H9 (cell line): ENCODE measurements around the gene PWWP2B. TPM values are rescaled to one million over a fixed set of nuclear protein-coding genes. Genes with fewer than 3 reads are reported as not detected.

ENCODE experiments used
- DNase-seq: peaks from one replicate; pipeline ENCODE4 v3.0.0-alpha.2; 2017
- H2AFZ ChIP-seq: one replicate; pipeline ENCODE4 v1.6.1; 2013; ENCODE audit warnings: mild to moderate bottlenecking, low read length, control low read depth, moderate library complexity
- H2AK5ac ChIP-seq: 2 replicates; pipeline ENCODE4 v1.6.1; 2013; ENCODE audit warnings: low read length, control low read depth, mixed read lengths; ENCODE audit not compliant: insufficient read length
- H2BK120ac ChIP-seq: one replicate; pipeline ENCODE4 v1.6.1; 2013; ENCODE audit warnings: low read depth, mild to moderate bottlenecking, low read length, control low read depth, inconsistent platforms; ENCODE audit not compliant: poor library complexity, severe bottlenecking
- H2BK12ac ChIP-seq: 2 replicates; pipeline ENCODE4 v1.6.1; 2013; ENCODE audit warnings: low read length, control low read depth, mixed read lengths, low read depth; ENCODE audit not compliant: insufficient read length
- H2BK15ac ChIP-seq: 2 replicates; pipeline ENCODE4 v1.6.1; 2013; ENCODE audit warnings: low read depth, low read length, control low read depth
- H2BK20ac ChIP-seq: one replicate; pipeline ENCODE4 v1.6.1; 2013; ENCODE audit warnings: low read depth, mild to moderate bottlenecking, low read length, control low read depth, inconsistent platforms; ENCODE audit not compliant: poor library complexity, severe bottlenecking
- H2BK5ac ChIP-seq: 2 replicates; pipeline ENCODE4 v1.6.1; 2013; ENCODE audit warnings: low read length, control low read depth, mixed read lengths; ENCODE audit not compliant: insufficient read length
- H3K14ac ChIP-seq: 2 replicates; pipeline ENCODE4 v1.6.1; 2013; ENCODE audit warnings: low read length, control low read depth; ENCODE audit not compliant: insufficient read depth
- H3K18ac ChIP-seq: 2 replicates; pipeline ENCODE4 v1.6.1; 2013; ENCODE audit warnings: low read depth, mild to moderate bottlenecking, mixed read lengths, low read length, control low read depth; ENCODE audit not compliant: insufficient read length
- H3K23ac ChIP-seq: 2 replicates; pipeline ENCODE4 v1.6.1; 2013; ENCODE audit warnings: low read length, control low read depth, mixed read lengths, low read depth; ENCODE audit not compliant: insufficient read length
- H3K23me2 ChIP-seq: 2 replicates; pipeline ENCODE4 v1.6.1; 2013; ENCODE audit warnings: low read depth, mild to moderate bottlenecking, mixed read lengths, low read length, control low read depth; ENCODE audit not compliant: insufficient read length, poor library complexity, severe bottlenecking
- H3K27ac ChIP-seq: 2 replicates; pipeline ENCODE4 v1.5.1; 2013; ENCODE audit warnings: low read length, control low read depth, mixed read lengths, low read depth; ENCODE audit not compliant: insufficient read length
- H3K27me3 ChIP-seq: 2 replicates; pipeline ENCODE4 v1.6.1; 2013; ENCODE audit warnings: low read length, control low read depth, inconsistent platforms; ENCODE audit not compliant: insufficient read depth
- H3K4ac ChIP-seq: 2 replicates; pipeline ENCODE4 v1.6.1; 2013; ENCODE audit warnings: low read depth, mild to moderate bottlenecking, control low read depth, inconsistent platforms, low read length, moderate library complexity
- H3K4me1 ChIP-seq: 2 replicates; pipeline ENCODE4 v1.6.1; 2013; ENCODE audit warnings: low read length, control low read depth, inconsistent platforms; ENCODE audit not compliant: insufficient read depth
- H3K4me2 ChIP-seq: 2 replicates; pipeline ENCODE4 v1.6.1; 2013; ENCODE audit warnings: low read length, control low read depth, mixed read lengths; ENCODE audit not compliant: insufficient read length, insufficient read depth
- H3K56ac ChIP-seq: 2 replicates; pipeline ENCODE4 v1.6.1; 2013; ENCODE audit warnings: low read depth, mild to moderate bottlenecking, mixed read lengths, low read length, control low read depth; ENCODE audit not compliant: insufficient read length
- H3K79me1 ChIP-seq: 2 replicates; pipeline ENCODE4 v1.6.1; 2013; ENCODE audit warnings: low read depth, mild to moderate bottlenecking, moderate library complexity, low read length, control low read depth, inconsistent platforms; ENCODE audit not compliant: insufficient read depth, poor library complexity, severe bottlenecking
- H3K79me2 ChIP-seq: 2 replicates; pipeline ENCODE4 v1.6.1; 2013; ENCODE audit warnings: low read length, control low read depth, inconsistent platforms; ENCODE audit not compliant: insufficient read depth
- H3K9ac ChIP-seq: 2 replicates; pipeline ENCODE4 v1.6.1; 2013; ENCODE audit warnings: low read length, control low read depth, mixed read lengths; ENCODE audit not compliant: insufficient read length; ENCODE audit errors: extremely low read depth
- H3K9me3 ChIP-seq: one replicate; pipeline ENCODE4 v1.6.1; 2013; ENCODE audit warnings: low read depth, low read length, inconsistent platforms; ENCODE audit not compliant: control insufficient read depth
- H3T11ph ChIP-seq: one replicate; pipeline ENCODE4 v1.6.1; 2013; ENCODE audit warnings: mild to moderate bottlenecking, low read length, control low read depth, inconsistent platforms
- H4K20me1 ChIP-seq: one replicate; pipeline ENCODE4 v1.6.1; 2013; ENCODE audit not compliant: control insufficient read depth, insufficient read length, insufficient read depth
- H4K5ac ChIP-seq: 2 replicates; pipeline ENCODE4 v1.6.1; 2013; ENCODE audit warnings: low read depth, mild to moderate bottlenecking, mixed read lengths, low read length, control low read depth; ENCODE audit not compliant: insufficient read length
- H4K8ac ChIP-seq: replicated peaks from 2 replicates; pipeline ENCODE4 v1.6.1; 2013; ENCODE audit warnings: low read length, control low read depth, mixed read lengths, low read depth; ENCODE audit not compliant: insufficient read length
- H4K91ac ChIP-seq: 2 replicates; pipeline ENCODE4 v1.6.1; 2013; ENCODE audit warnings: low read depth, mild to moderate bottlenecking, moderate library complexity, mixed read lengths, low read length, control low read depth; ENCODE audit not compliant: insufficient read length
- H3K27ac Mint-ChIP-seq, 3 experiments: 2 replicates in 2 of 3; 3 replicates in 1 of 3; pipeline ENCODE4 v1.8.0; 2020 to 2021; ENCODE audit warnings: mixed read lengths in 3 of 3, mild to moderate bottlenecking in 1 of 3, moderate library complexity in 1 of 3
- H3K27me3 Mint-ChIP-seq: 2 replicates; pipeline ENCODE4 v1.8.0; 2021; ENCODE audit warnings: low read depth, mild to moderate bottlenecking, moderate library complexity, mixed read lengths
- H3K36me3 Mint-ChIP-seq, 3 experiments: 2 replicates in 2 of 3; 3 replicates in 1 of 3; pipeline ENCODE4 v1.8.0; 2020 to 2021; ENCODE audit warnings: low read depth in 3 of 3, mixed read lengths in 3 of 3; ENCODE audit not compliant: insufficient read depth in 1 of 3
- H3K4me1 Mint-ChIP-seq, 2 experiments: 2 replicates each; pipeline ENCODE4 v1.8.0; 2020; ENCODE audit warnings: mixed read lengths in 2 of 2
- H3K4me3 Mint-ChIP-seq, 2 experiments: 2 replicates in 1 of 2; 3 replicates in 1 of 2; pipeline ENCODE4 v1.8.0; 2020 to 2021; ENCODE audit warnings: mild to moderate bottlenecking in 2 of 2, mixed read lengths in 2 of 2, moderate library complexity in 1 of 2
- H3K9me3 Mint-ChIP-seq, 2 experiments: 2 replicates in 1 of 2; 3 replicates in 1 of 2; pipeline ENCODE4 v1.8.0; 2020; ENCODE audit warnings: mild to moderate bottlenecking in 2 of 2, mixed read lengths in 2 of 2, moderate library complexity in 1 of 2
- CTCF ChIP-seq: fragments of 200-600 bp; sonication (generic); conservative IDR thresholded peaks from 3 replicates; pipeline ENCODE4 v1.8.0; 2021; ENCODE audit warnings: antibody characterized with exemption, mild to moderate bottlenecking
- WGBS: extraction: QIAGEN DNeasy Blood & Tissue Kit; methylation state at CpG from one replicate; pipeline ENCODE4 v1.1.7; 2013; ENCODE audit warnings: missing lambda C conversion rate, low lambda C conversion rate, mixed read lengths; ENCODE audit not compliant: insufficient read length; ENCODE audit errors: extremely low coverage; 5-methylcytosine and 5-hydroxymethylcytosine counted together
- total RNA-seq: library from RNA; stranded (reverse); gene quantifications from 2 replicates; pipeline ENCODE4 v1.2.1, GENCODE V29; 2021

PWWP2B gene
- total RNA-seq, 1 experiment from 2014 or later, result 10.0 TPM

- TF ChIP-seq CTCF, result no peak
Observed at GRCh38 chr10:132450825-132451505, 54.0 kb downstream of the PWWP2B start.

More at GRCh38 chr10:132450825-132451505, 54.0 kb downstream of the PWWP2B start:
- Histone ChIP-seq H3K4ac (no peak overlapping the region), H4K20me1 (no peaks in the 10 kb centered on the region), H3K9ac (no peak overlapping the region), H3K9me3 (no peaks in the 10 kb centered on the region), H2AFZ (no peak overlapping the region), H3K4me2 (no peak overlapping the region), H3K14ac (no peak overlapping the region; the same call in 1 of the 2 replicates), H3K23me2 (peaks cover 2% of the 10 kb centered on the region), H2BK15ac (no peak overlapping the region), H3K56ac (no peak overlapping the region), H3T11ph (no peak overlapping the region), H3K23ac (no peak overlapping the region), H4K8ac (no peak overlapping the region), H3K27me3 (no peaks in the 10 kb centered on the region), H2BK12ac (no peak overlapping the region), H2BK120ac (no peak overlapping the region), H2BK5ac (no peak overlapping the region), H4K5ac (no peak overlapping the region), H3K79me1 (no peaks in the 10 kb centered on the region), H3K27ac (no peak overlapping the region), H3K79me2 (no peaks in the 10 kb centered on the region), H3K4me1 (0 out of 2 replicates have a peak, but pooled peaks cover 4% of the 10 kb centered on the region), H4K91ac (no peak overlapping the region), H2AK5ac (no peak overlapping the region), H3K18ac (no peak overlapping the region), H2BK20ac (no peak overlapping the region)
- H3K27me3 Mint-ChIP-seq, result peaks cover 12% of the 10 kb centered on the region
- peaks cover 13 to 30% of the 10 kb centered on the region in 2 experiments for H3K4me1 Mint-ChIP-seq
- H3K27ac Mint-ChIP-seq, result no peak overlapping the region; a peak in 1 of 7 replicates
- H3K36me3 Mint-ChIP-seq, result no peaks in the 10 kb centered on the region
- no peak overlapping the region; a peak in 1 of 5 replicates for H3K4me3 Mint-ChIP-seq
- H3K9me3 Mint-ChIP-seq, result no peaks in the 10 kb centered on the region
- DNase-seq, result no peak
- no CpG with 5 or more reads among the region's 11 CpGs for WGBS
